Thyroid gland (tissue), 4 donors: ENCODE data around the gene NALCN. TPM values are rescaled to one million over a fixed set of nuclear protein-coding genes. Genes with fewer than 3 reads are reported as not detected.

Experiments used
- DNase-seq, 2 donors: peaks; one replicate each; pipeline ENCODE4 v3.0.0-alpha.2; 2019
- H3K27ac ChIP-seq, 3 donors: fragments of 200-600 bp; sonication (generic); 1 replicate in 2 of 3; 2 replicates in 1 of 3; pipeline ENCODE4 v1.5.1; 2016 to 2019; ENCODE audit warnings: mild to moderate bottlenecking in 1 of 3, moderate library complexity in 1 of 3
- H3K27me3 ChIP-seq: fragments of 200-600 bp; sonication (generic); one replicate; pipeline ENCODE4 v1.5.1; 2019
- H3K36me3 ChIP-seq, 2 donors: fragments of 200-600 bp; sonication (generic); one replicate each; pipeline ENCODE4 v1.5.1; 2016 to 2019
- H3K4me1 ChIP-seq, 2 donors: fragments of 200-600 bp; sonication (generic); one replicate each; pipeline ENCODE4 v1.5.1; 2017 to 2019
- H3K4me3 ChIP-seq, 3 donors: fragments of 200-600 bp; sonication (generic); replicated peaks in 1 of 3; 1 replicate in 2 of 3; 2 replicates in 1 of 3; pipeline ENCODE4 v1.5.1; 2016; ENCODE audit warnings: mild to moderate bottlenecking in 1 of 3
- H3K9me3 ChIP-seq: fragments of 200-600 bp; sonication (generic); one replicate; pipeline ENCODE4 v1.5.1; 2017
- POLR2A ChIP-seq, 2 donors: fragments of 450-650 bp; IDR thresholded peaks; one replicate each; pipeline ENCODE4 v1.6.1; 2017; ENCODE audit warnings: antibody characterized with exemption in 2 of 2, mild to moderate bottlenecking in 2 of 2, moderate library complexity in 1 of 2
- WGBS, 2 donors: methylation state at CpG; one replicate each; pipeline ENCODE4 v1.1.5; 2017; 5-methylcytosine and 5-hydroxymethylcytosine counted together
- intact Hi-C: fragments of 100-400 bp; cut with DNase I; formaldehyde crosslinking; loops from one replicate; pipeline ENCODE4 v1.15.1; 2023
- total RNA-seq, 4 donors: library from RNA; depleted of rRNA; stranded (reverse); fragments of >200 nt; gene quantifications; one replicate each; pipeline ENCODE4 v1.2.3, GENCODE V29; 2016
- TF ChIP-seq, protein P1 (sequence below), 6 experiments: fragments of 200-600 bp in 3 of 6; fragments of 450-650 bp in 3 of 6; sonication (generic) in 3 of 6; IDR thresholded peaks; one replicate each; pipeline ENCODE4 v1.5.1; 2016 to 2019; ENCODE audit warnings: antibody characterized with exemption in 6 of 6, mild to moderate bottlenecking in 2 of 6, inconsistent platforms in 1 of 6, moderate library complexity in 1 of 6

NALCN gene
- total RNA-seq, 4 donors from 2014 or later = 2.3 to 6.4 (median 4.4) TPM

DNA sequence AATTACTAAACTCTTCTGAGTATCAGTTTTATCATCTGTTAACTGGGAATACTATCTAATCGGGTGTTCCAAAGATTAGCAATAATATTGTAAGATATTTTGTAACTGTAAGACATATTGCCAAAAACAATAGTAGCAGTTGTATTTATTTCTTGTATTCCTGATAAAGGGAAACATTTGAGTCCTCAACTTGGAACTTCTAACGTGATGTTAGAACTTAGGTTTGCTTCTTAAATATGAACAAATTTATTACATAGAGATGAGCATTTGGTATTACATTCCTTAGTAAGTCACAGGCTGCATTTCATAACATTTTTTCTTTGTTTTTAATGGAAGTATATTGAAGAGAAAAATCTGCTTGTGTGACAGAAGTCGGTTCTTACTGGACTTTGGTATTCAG lies 225.3 kb downstream of the NALCN start:
- H3K4me1 ChIP-seq = no peaks in the 10 kb centered on the region
- H3K9me3 ChIP-seq = no peaks in the 10 kb centered on the region
- H3K27ac ChIP-seq = no peak overlapping the region
- H3K36me3 ChIP-seq = no peaks in the 10 kb centered on the region
- no peak for TF ChIP-seq POLR2A (IDR thresholded peaks at IDR 0.05)
- TF ChIP-seq, protein P1, sequence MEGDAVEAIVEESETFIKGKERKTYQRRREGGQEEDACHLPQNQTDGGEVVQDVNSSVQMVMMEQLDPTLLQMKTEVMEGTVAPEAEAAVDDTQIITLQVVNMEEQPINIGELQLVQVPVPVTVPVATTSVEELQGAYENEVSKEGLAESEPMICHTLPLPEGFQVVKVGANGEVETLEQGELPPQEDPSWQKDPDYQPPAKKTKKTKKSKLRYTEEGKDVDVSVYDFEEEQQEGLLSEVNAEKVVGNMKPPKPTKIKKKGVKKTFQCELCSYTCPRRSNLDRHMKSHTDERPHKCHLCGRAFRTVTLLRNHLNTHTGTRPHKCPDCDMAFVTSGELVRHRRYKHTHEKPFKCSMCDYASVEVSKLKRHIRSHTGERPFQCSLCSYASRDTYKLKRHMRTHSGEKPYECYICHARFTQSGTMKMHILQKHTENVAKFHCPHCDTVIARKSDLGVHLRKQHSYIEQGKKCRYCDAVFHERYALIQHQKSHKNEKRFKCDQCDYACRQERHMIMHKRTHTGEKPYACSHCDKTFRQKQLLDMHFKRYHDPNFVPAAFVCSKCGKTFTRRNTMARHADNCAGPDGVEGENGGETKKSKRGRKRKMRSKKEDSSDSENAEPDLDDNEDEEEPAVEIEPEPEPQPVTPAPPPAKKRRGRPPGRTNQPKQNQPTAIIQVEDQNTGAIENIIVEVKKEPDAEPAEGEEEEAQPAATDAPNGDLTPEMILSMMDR (IDR thresholded peaks at IDR 0.05) = no peak
- WGBS, 2 donors = 74 to 84% methylated on average over 3 of the region's 3 CpGs
- H3K4me3 ChIP-seq = no peak overlapping the region
- intact Hi-C loops = no loop called here
- no peak for DNase-seq
- H3K27me3 ChIP-seq = no peaks in the 10 kb centered on the region

DNA sequence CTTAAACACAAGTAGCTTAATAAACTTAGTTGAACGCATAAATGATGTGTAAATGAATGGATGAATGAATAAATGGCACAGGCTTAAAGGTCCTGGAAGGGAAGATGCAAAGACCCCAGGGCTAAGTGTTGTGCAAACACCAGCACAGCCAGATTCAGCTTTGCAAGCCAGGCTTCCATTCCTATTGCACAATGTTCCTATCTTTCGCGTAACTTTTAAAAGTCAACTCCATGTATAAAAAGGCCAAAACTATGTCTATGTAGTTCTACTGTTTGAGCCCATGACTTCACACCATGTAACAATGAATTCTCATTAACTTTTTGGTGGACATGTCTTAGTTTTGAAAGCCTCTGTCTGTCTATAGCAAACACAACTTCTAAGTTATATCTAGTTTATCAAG lies 226.0 kb downstream of the NALCN start:
- Histone ChIP-seq H3K27ac (no peak overlapping the region), H3K4me3 (no peak overlapping the region), H3K27me3 (no peaks in the 10 kb centered on the region), H3K9me3 (no peaks in the 10 kb centered on the region), H3K4me1 (no peaks in the 10 kb centered on the region), H3K36me3 (no peaks in the 10 kb centered on the region)
- TF ChIP-seq POLR2A (IDR thresholded peaks at IDR 0.05) = no peak
- TF ChIP-seq, protein P1 (IDR thresholded peaks at IDR 0.05) = no peak
- 88 to 90% methylated on average over 3 of the region's 3 CpGs for WGBS, 2 donors
- intact Hi-C loops = no loop called here
- DNase-seq = no peak

DNA sequence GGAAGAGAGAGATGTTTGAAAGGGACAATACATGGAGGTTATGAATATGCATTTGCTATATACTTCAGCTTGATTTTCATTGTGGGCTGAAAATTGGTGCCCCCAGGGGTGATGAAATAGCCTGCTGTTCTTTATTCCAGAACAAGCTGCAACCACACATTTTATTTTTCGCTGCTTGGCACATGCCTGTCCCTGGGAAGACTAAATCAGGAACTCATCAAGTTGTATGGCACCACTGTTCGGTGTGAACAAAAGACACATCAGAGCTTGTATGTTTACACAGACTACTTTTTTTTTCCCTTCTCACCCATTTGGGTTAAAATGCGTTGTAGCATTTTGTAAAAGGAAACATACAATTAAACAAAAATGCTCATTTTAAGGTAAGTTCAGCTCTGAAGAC lies 230.7 kb downstream of the NALCN start:
- intact Hi-C loops = no loop called here
- no peaks in the 10 kb centered on the region for H3K9me3 ChIP-seq
- TF ChIP-seq, protein P1 (IDR thresholded peaks at IDR 0.05) = no peak
- no peak for TF ChIP-seq POLR2A (IDR thresholded peaks at IDR 0.05)
- WGBS, 2 donors = 89 to 91% methylated on average over 3 of the region's 3 CpGs
- H3K4me1 ChIP-seq = no peaks in the 10 kb centered on the region
- no peak overlapping the region for H3K27ac ChIP-seq
- H3K36me3 ChIP-seq = no peaks in the 10 kb centered on the region
- no peaks in the 10 kb centered on the region for H3K27me3 ChIP-seq
- no peak for DNase-seq
- no peak overlapping the region for H3K4me3 ChIP-seq

DNA sequence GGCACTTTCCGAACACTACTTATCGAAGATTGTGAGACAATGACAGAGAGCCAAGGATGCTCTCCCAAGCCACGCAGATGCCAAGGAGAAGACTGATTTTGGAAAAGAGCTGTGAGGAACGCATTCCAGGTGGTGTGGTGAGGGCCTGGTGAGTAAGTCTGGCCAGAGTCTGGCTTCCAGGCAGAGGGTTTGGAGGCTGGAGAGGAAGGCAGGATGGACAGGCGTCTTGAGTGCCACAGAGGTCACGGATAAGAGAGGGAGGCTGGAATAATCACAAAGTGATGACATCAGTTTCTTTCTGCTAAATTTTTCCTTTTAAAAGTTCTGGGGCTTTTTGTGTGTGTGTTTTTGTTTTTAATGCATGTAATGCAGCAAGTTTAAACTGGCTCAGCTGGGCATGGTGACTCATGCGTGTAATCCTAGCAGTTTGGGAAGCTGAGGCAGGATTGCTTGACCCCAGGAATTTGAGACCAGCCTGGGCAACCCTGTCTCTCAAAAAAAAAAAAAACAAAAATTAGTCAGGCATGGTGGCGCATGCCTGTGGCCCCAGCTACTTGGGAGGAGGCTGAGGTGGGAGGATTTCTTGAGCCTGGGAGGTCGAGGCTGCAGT lies 235.1 kb downstream of the NALCN start:
- H3K4me3 ChIP-seq = no peak overlapping the region
- H3K27me3 ChIP-seq = no peaks in the 10 kb centered on the region
- no peak for DNase-seq
- 74 to 79% methylated on average over 9 of the region's 9 CpGs for WGBS, 2 donors
- intact Hi-C loops = no loop called here
- no peaks in the 10 kb centered on the region for H3K4me1 ChIP-seq
- TF ChIP-seq, protein P1 (IDR thresholded peaks at IDR 0.05) = no peak
- no peak for TF ChIP-seq POLR2A (IDR thresholded peaks at IDR 0.05)
- no peaks in the 10 kb centered on the region for H3K36me3 ChIP-seq
- H3K9me3 ChIP-seq = no peaks in the 10 kb centered on the region
- H3K27ac ChIP-seq = no peak overlapping the region

DNA sequence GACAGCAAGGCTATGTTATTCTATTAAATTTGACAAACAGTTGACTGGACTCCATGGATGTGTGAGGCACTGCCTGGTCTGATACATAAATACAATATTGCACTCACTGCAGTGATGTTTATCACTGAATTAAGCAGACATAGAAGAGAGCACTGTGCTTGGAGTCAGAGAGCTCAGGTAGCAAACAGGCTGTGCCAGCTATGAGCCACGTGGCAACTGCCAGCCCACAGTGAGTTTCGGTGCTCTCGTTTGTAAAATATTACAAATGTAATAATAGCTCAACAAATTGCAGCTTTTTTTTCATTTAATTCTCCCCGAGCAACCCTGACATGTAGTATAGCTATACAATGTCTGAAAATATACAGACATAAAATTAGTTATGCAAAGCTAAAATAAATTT lies 237.3 kb downstream of the NALCN start:
- Histone ChIP-seq H3K9me3 (no peaks in the 10 kb centered on the region), H3K27me3 (no peaks in the 10 kb centered on the region), H3K4me3 (no peak overlapping the region), H3K27ac (no peak overlapping the region), H3K36me3 (no peaks in the 10 kb centered on the region), H3K4me1 (no peaks in the 10 kb centered on the region)
- DNase-seq = no peak
- no peak for TF ChIP-seq POLR2A (IDR thresholded peaks at IDR 0.05)
- TF ChIP-seq, protein P1 (IDR thresholded peaks at IDR 0.05) = no peak
- intact Hi-C loops = no loop called here
- 91 to 93% methylated on average over 4 of the region's 4 CpGs for WGBS, 2 donors
